ENCODE results near the gene ELP4.
"Not testable (repeated sequence)": the region's sequence is repeated elsewhere in the genome, so short reads cannot be mapped to it uniquely, and the experiment has no call there.

The ELP4 gene

DNA sequence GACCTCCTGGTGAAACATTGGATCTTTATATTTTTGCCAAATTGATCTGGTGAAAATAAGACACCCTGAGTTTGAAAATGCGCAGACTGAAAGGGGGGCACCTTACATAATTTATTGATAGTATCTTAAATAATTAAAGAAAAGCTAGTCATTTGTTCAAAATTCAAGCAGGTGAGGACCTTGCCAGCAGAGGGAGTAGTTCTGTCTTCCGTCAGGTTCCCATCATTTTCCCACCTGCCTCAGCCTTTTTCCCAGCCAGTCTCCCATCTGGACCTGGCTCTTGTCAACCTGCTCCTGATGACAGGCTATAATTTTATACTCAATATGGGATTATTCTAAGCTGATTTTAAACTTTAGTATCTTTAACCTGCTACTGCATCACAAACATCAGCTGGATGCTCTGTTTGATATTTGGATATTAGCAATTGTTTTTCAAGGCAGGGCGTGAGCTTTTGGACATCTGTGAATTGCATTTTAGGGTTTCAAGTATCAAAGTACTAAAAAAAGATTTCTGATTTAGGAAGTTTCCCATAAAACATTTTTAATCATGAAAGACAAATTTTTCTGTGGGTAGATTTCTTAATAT, 132.0 kb downstream of the ELP4 start:
- H3K27ac Mint-ChIP-seq, result no peak overlapping the region
- no peaks in the 10 kb centered on the region for H3K36me3 Mint-ChIP-seq (ENCODE audit: low read depth)
- H3K9me3 Mint-ChIP-seq, result no peaks in the 10 kb centered on the region
- H3K27me3 Mint-ChIP-seq (ENCODE audit: low read depth), result no peaks in the 10 kb centered on the region
- DNase-seq (ENCODE audit: low spot score), result no peak
- no peak overlapping the region for H3K4me3 Mint-ChIP-seq
- H3K4me1 Mint-ChIP-seq (ENCODE audit: low read depth), result no peaks in the 10 kb centered on the region

DNA sequence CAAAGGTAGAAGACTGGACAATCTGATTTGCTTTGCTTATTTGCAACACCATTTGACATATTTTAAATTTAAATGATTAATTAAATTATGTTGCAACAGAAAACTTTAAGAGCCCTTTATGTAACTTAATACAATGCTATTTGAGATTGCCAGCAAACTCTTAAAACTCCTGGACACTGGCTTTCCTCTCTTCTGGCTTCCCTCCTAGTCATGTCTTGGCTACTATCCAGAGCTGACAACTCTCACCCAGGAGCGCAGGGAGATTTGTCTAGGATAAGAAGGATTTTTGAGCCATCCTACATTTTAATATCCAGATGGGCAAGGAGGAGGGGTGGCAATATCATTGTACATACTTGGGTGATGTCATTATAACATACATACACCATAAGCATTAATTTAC, 134.3 kb downstream of the ELP4 start:
- H3K9me3 Mint-ChIP-seq, result no peaks in the 10 kb centered on the region
- H3K4me3 Mint-ChIP-seq, result no peak overlapping the region
- H3K27ac Mint-ChIP-seq, result no peak overlapping the region
- H3K27me3 Mint-ChIP-seq (ENCODE audit: low read depth), result no peaks in the 10 kb centered on the region
- DNase-seq (ENCODE audit: low spot score), result no peak
- H3K36me3 Mint-ChIP-seq (ENCODE audit: low read depth), result no peaks in the 10 kb centered on the region
- no peaks in the 10 kb centered on the region for H3K4me1 Mint-ChIP-seq (ENCODE audit: low read depth)

DNA sequence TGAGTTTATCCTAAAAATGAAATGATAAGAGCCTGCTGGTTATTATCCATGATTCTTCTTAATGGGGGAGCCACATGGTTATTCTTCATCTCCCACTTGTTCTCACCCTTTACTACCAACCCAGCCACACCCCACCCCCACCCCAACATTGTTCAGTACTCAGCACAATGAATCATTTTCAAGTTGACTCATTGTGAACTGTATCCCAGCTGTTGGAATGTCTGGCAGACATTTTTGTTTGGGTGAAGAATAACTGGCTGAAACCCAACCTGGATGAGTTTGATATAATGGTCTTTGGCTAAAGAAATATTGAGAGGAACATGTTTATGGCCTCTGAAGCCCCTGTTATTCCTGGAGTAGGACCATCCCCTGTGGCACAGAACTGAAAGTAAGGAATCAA, 136.2 kb downstream of the ELP4 start:
- H3K9me3 Mint-ChIP-seq, result no peaks in the 10 kb centered on the region
- no peak overlapping the region for H3K27ac Mint-ChIP-seq
- H3K27me3 Mint-ChIP-seq (ENCODE audit: low read depth), result no peaks in the 10 kb centered on the region
- no peak overlapping the region for H3K4me3 Mint-ChIP-seq
- H3K4me1 Mint-ChIP-seq (ENCODE audit: low read depth), result no peaks in the 10 kb centered on the region
- no peaks in the 10 kb centered on the region for H3K36me3 Mint-ChIP-seq (ENCODE audit: low read depth)
- DNase-seq (ENCODE audit: low spot score), result no peak

DNA sequence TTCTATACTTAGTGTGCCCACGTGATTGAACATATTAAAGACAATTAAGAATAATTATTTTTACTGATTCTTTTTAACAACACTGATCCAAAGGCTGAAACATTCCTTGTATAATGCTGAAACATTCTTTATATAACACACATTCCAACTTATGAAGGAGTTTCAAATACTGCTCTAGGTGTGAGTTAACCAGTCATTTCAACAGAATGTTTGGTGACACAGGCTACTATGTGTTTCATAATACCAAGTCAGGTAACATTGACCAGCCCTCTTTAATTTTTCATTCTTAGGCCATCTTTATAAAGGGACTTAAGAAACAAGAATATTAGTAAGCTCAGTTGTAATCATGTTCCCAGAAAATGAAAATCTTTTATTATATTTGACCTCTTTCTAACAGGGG, 136.6 kb downstream of the ELP4 start:
- no peak overlapping the region for H3K27ac Mint-ChIP-seq
- H3K36me3 Mint-ChIP-seq (ENCODE audit: low read depth), result no peaks in the 10 kb centered on the region
- H3K4me3 Mint-ChIP-seq, result no peak overlapping the region
- no peaks in the 10 kb centered on the region for H3K4me1 Mint-ChIP-seq (ENCODE audit: low read depth)
- no peak for DNase-seq (ENCODE audit: low spot score)
- no peaks in the 10 kb centered on the region for H3K9me3 Mint-ChIP-seq
- H3K27me3 Mint-ChIP-seq (ENCODE audit: low read depth), result no peaks in the 10 kb centered on the region

DNA sequence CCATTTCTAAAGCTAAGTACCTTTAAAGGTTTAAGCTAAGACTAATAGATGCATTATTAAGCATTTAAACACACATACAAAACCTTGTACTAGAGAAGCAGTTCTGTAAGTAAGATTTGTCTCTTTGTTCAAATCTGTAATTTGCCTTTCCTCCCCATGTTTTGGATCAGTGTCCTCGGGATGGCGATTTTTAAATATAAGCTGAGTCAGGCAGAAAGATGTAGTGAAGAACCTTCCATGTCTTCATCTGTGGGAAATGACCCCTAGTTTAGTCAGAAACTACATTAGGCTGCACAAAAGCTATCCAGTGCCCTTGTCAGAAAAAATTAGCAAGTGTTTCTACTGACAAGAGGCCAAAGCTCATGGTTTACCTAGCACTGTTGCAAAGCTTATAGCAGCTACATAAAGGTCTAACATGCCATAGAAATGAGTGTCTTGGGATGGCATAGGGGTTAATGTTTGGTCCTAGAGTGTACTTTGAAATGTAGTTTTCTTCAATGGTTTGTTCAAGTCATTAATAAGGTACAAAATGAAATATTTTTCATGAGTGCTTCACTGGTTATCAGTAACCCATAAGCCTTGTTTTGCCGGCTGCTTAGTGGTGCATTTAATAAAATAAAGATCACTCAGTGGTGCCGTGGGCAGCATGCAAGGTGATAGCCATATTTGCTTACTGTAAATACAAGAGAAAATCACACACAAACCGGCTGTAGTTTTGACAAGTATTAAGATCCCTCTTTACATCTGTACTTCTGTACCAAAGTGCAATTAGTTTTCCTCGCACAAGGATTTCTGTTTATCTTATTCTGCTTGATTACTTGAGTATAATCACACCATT, 139.8 kb downstream of the ELP4 start:
- Mint-ChIP-seq H3K4me3 (no peak overlapping the region), H3K9me3 (no peaks in the 10 kb centered on the region), H3K27me3 (ENCODE audit: low read depth) (no peaks in the 10 kb centered on the region), H3K36me3 (ENCODE audit: low read depth) (no peaks in the 10 kb centered on the region), H3K27ac (no peak overlapping the region), H3K4me1 (ENCODE audit: low read depth) (peaks cover 2% of the 10 kb centered on the region)
- no peak for DNase-seq (ENCODE audit: low spot score)

DNA sequence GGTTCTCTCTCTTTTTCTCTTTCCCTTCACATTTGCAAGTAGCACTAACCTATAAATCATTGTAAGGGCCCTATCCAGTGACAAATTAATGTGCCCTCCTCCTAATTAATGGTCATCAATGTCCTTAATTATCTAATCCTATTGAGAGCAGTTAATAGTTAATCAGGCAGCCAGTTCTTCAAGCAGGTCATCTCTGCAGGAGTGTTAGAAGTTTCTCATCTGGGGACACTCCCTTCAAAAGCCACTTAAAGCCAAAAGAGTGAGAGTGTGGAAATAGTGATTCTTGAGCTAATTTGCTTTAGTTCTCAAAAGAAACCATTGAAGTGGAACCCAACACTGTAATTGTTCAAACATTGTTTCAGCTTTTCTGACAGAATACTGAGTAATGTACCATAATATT, 141.6 kb downstream of the ELP4 start:
- no peak for DNase-seq (ENCODE audit: low spot score)
- H3K4me3 Mint-ChIP-seq, result no peak overlapping the region
- H3K4me1 Mint-ChIP-seq (ENCODE audit: low read depth), result peaks cover 2% of the 10 kb centered on the region

DNA sequence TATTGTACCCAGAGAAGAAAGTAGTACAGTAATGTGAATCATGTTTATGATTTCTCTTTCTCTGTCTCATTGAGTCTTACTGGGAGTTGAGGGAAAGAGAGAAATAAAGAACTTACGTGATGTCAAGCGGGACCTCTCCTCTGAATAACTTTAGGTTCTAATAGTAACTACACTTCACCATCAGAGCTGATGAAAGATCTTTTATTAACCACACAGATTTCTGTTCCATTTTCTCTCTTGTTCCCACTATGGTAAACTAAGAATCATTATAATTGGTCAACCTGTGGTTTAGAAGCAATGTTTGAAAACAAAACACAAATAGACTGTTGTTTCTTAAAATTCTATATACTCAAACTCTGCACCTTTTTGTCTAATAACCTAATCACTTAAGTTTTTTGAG, 142.3 kb downstream of the ELP4 start:
- Mint-ChIP-seq H3K36me3 (ENCODE audit: low read depth) (no peaks in the 10 kb centered on the region), H3K4me3 (no peak overlapping the region), H3K27ac (no peak overlapping the region), H3K9me3 (no peaks in the 10 kb centered on the region), H3K27me3 (ENCODE audit: low read depth) (no peaks in the 10 kb centered on the region), H3K4me1 (ENCODE audit: low read depth) (peaks cover 2% of the 10 kb centered on the region)
- no peak for DNase-seq (ENCODE audit: low spot score)

More for the DNA sequence above, 141.6 kb downstream of the ELP4 start:
- no peaks in the 10 kb centered on the region for H3K27me3 Mint-ChIP-seq (ENCODE audit: low read depth)
- H3K27ac Mint-ChIP-seq, result no peak overlapping the region
- no peaks in the 10 kb centered on the region for H3K36me3 Mint-ChIP-seq (ENCODE audit: low read depth)
- H3K9me3 Mint-ChIP-seq, result no peaks in the 10 kb centered on the region

DNA sequence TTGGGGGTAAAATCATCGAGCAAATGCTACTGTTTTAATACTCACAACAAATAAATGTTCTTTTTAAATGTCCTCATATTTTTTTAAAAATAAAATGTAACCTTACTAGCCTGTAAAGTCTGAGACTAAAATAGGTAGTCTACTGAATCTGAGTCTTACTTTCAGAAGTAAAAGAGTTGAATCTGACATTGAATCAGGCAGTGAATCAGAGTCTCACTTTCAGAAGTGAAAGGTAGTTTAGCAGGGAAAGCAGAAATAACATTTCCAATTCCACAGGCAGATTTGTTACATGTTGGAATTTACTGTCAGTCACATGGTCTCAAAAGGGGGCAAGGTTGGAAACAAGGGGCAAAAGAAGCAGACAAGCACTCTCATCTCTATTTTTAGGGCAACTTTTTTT, 143.0 kb downstream of the ELP4 start:
- peaks cover 2% of the 10 kb centered on the region for H3K4me1 Mint-ChIP-seq (ENCODE audit: low read depth)

DNA sequence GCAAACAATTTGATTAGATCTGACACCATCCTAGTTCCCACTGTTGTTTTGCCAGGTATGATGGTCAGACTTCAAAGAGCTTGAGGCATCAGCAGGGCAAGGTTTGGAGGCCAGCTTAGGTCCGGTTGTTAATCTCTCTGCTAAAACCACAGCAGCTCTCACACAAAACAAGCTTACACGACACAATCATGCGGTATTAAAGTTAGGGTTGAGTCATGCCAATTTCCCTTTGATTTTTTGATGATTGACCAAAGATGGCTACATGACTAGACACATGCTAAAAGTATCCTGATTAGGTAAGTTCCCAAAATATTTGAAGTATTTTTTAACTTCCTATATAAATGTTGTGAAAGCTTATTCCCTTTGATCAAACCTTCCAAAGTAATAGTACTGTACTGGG, 145.9 kb downstream of the ELP4 start:
- Mint-ChIP-seq H3K4me1 (ENCODE audit: low read depth) (peaks cover 2% of the 10 kb centered on the region), H3K4me3 (no peak overlapping the region), H3K27me3 (ENCODE audit: low read depth) (no peaks in the 10 kb centered on the region), H3K36me3 (ENCODE audit: low read depth) (no peaks in the 10 kb centered on the region), H3K27ac (no peak overlapping the region), H3K9me3 (no peaks in the 10 kb centered on the region)
- DNase-seq (ENCODE audit: low spot score), result no peak

More for the DNA sequence above, 143.0 kb downstream of the ELP4 start:
- H3K27me3 Mint-ChIP-seq (ENCODE audit: low read depth), result no peaks in the 10 kb centered on the region
- H3K27ac Mint-ChIP-seq, result no peak overlapping the region
- H3K9me3 Mint-ChIP-seq, result no peaks in the 10 kb centered on the region
- no peak overlapping the region for H3K4me3 Mint-ChIP-seq
- DNase-seq (ENCODE audit: low spot score), result no peak
- no peaks in the 10 kb centered on the region for H3K36me3 Mint-ChIP-seq (ENCODE audit: low read depth)

DNA sequence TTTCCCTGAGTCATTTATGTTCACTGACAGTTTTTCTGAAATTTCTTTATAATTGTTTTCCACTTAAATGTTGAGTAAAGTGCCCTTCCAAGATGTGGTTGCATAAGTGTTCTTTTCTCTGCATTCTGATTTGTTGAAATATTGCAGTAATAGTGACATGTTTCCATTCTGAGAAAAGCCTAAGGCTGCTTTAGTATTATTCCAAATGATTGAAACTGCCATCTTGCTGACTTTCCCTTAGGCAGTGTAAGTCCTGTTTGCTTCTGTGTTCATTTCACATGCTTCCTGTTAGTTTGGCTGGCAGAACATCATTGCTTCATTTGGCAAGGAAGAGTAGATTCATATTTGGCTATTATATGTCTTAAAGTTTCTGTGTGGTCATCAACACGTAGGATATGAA, 146.5 kb downstream of the ELP4 start:
- no peak overlapping the region for H3K27ac Mint-ChIP-seq
- H3K4me3 Mint-ChIP-seq, result no peak overlapping the region
- no peaks in the 10 kb centered on the region for H3K9me3 Mint-ChIP-seq
- H3K4me1 Mint-ChIP-seq (ENCODE audit: low read depth), result peaks cover 2% of the 10 kb centered on the region
- no peaks in the 10 kb centered on the region for H3K27me3 Mint-ChIP-seq (ENCODE audit: low read depth)
- H3K36me3 Mint-ChIP-seq (ENCODE audit: low read depth), result no peaks in the 10 kb centered on the region
- DNase-seq (ENCODE audit: low spot score), result no peak

DNA sequence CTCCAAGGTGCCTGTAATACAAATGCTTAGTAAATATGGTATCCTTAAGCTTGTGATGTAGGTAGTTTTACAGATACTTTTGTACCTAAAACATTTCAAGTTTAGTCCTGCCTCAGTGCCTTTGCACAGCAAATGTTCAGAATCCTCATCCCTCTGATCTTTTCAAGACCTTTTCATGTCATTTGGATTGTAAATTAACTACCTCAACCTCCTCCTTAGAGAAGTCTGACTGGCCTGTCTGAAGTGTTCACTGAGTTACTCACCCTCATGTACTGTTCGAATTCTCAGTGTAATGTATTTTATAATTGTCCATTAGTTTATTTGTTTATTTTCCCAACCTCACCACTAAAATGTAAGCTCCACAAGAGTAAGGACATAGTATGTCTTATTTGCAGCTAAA, 147.5 kb downstream of the ELP4 start:
- H3K36me3 Mint-ChIP-seq (ENCODE audit: low read depth), result no peaks in the 10 kb centered on the region
- no peaks in the 10 kb centered on the region for H3K27me3 Mint-ChIP-seq (ENCODE audit: low read depth)
- no peak overlapping the region for H3K4me3 Mint-ChIP-seq
- no peaks in the 10 kb centered on the region for H3K9me3 Mint-ChIP-seq
- peaks cover 2% of the 10 kb centered on the region for H3K4me1 Mint-ChIP-seq (ENCODE audit: low read depth)
- no peak overlapping the region for H3K27ac Mint-ChIP-seq
- DNase-seq (ENCODE audit: low spot score), result no peak

DNA sequence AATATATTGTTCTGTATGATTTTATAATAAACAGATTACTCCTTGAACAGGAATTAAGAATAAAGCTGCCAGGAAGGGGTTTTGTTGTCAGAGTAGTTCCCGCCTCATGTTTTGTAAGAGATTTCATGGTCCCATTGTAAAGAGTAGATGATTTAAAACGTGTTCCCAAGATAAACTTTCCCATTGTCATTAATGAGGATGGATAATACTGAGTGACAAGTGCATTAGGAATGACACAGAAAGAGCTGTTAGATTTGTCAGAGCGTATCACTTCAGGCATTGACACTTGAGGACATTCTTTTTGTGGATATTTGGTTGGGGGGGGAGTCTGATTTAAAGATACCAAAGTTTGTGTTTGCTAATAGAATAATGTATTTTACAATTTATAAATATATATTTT, 154.6 kb downstream of the ELP4 start:
- no peak for DNase-seq (ENCODE audit: low spot score)
- H3K4me1 Mint-ChIP-seq (ENCODE audit: low read depth), result no peaks in the 10 kb centered on the region
- no peak overlapping the region for H3K4me3 Mint-ChIP-seq
- no peaks in the 10 kb centered on the region for H3K36me3 Mint-ChIP-seq (ENCODE audit: low read depth)
- H3K27me3 Mint-ChIP-seq (ENCODE audit: low read depth), result no peaks in the 10 kb centered on the region
- H3K27ac Mint-ChIP-seq, result no peak overlapping the region
- H3K9me3 Mint-ChIP-seq, result no peaks in the 10 kb centered on the region

DNA sequence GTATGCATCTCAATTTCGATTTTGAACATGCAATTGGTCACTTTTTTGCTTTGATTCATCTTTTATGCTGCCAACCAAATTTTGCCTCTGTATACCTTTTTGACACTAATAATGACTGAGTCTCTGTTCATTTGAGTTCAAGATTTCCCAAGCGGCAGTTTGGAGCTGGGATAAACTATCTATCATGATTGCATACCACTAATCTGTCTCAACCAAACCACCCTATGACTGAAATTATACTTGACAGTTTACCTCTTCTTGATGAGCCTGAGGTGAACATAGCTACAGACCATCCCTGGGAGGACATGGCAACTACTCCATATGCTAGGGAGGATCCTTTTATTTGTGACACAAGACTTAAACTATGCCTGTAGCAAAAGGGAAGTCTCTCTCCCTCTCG, 155.4 kb downstream of the ELP4 start:
- no peak for DNase-seq (ENCODE audit: low spot score)
- no peak overlapping the region for H3K27ac Mint-ChIP-seq
- H3K36me3 Mint-ChIP-seq (ENCODE audit: low read depth), result no peaks in the 10 kb centered on the region
- H3K9me3 Mint-ChIP-seq, result no peaks in the 10 kb centered on the region
- H3K27me3 Mint-ChIP-seq (ENCODE audit: low read depth), result no peaks in the 10 kb centered on the region
- no peaks in the 10 kb centered on the region for H3K4me1 Mint-ChIP-seq (ENCODE audit: low read depth)
- H3K4me3 Mint-ChIP-seq, result no peak overlapping the region

DNA sequence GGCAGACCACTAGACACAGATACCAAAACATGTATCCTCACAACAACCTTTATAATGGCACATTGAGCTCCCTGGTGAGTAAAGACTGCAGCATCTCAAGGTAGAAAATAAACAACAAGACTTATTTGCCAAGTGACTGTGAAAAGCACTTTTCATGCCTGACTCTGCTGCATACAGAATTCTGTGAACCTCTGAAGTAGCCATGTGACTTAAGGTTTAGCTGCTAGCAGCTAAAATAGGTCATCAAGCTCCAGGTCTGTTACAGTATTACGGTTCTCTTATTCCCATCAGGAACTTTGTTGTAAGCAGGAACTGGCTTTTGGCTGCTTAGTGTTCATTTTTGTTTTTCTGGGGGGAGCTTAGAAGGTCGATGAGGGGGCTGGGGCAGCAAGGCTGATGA, 162.1 kb downstream of the ELP4 start:
- Mint-ChIP-seq H3K9me3 (no peaks in the 10 kb centered on the region), H3K27me3 (ENCODE audit: low read depth) (no peaks in the 10 kb centered on the region), H3K36me3 (ENCODE audit: low read depth) (no peaks in the 10 kb centered on the region), H3K27ac (no peak overlapping the region), H3K4me3 (no peak overlapping the region), H3K4me1 (ENCODE audit: low read depth) (no peaks in the 10 kb centered on the region)
- no peak for DNase-seq (ENCODE audit: low spot score)

DNA sequence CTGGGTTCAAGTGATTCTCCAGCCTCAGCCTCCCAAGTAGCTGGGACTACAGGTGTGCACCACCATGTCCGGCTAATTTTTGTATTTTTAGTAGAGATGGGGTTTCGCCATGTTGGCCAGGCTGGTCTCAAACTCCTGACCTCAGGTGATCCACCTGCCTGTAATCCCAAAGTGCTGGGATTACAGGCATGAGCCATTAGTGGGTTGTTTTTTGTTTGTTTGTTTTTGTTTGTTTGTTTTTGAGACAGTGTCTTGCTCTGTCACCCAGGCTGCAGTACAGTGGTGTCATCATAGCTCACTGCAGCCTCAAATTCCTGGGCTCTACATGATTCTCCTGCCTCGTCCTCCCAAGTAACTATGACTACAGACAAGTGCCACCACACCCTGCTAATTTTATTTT, 163.5 kb downstream of the ELP4 start:
- H3K27me3 Mint-ChIP-seq (ENCODE audit: low read depth); H3K4me3 Mint-ChIP-seq; DNase-seq (ENCODE audit: low spot score); H3K9me3 Mint-ChIP-seq; H3K27ac Mint-ChIP-seq; H3K4me1 Mint-ChIP-seq (ENCODE audit: low read depth); H3K36me3 Mint-ChIP-seq (ENCODE audit: low read depth): not testable (repeated sequence)

Measured in T-helper 2 cell treated with Interferon-gamma antibody and Interleukin-4, amounts not matched to agents 5 μg/mL and 100 μg/mL, for 36 hours (primary cell).